GM19240 (cell line): ENCODE measurements around the gene ING1.

Experiments used
- DNase-seq: peaks from one replicate; pipeline ENCODE4 v3.0.0; 2011; ENCODE audit warnings: low spot score; ENCODE audit not compliant: insufficient read length

ING1 gene

GRCh38 chr13:110770678-110771077, 57.2 kb downstream of the ING1 start:
- DNase-seq = no peak

GRCh38 chr13:110771194-110771593, 57.7 kb downstream of the ING1 start:
- no peak for DNase-seq

- no peak for DNase-seq
Measured at GRCh38 chr13:110772091-110772984, 58.8 kb downstream of the ING1 start.
